Ovary (tissue), 9 donors: ENCODE results near the gene TGFBR2. TPM values are rescaled to one million over a fixed set of nuclear protein-coding genes. Genes with fewer than 3 reads are reported as not detected.

Experiments
- DNase-seq, 5 donors: peaks; one replicate each; pipeline ENCODE4 v3.0.0-alpha.2; 2019 to 2020
- H3K27ac ChIP-seq, 2 donors: fragments of 200-600 bp; one replicate each; pipeline versions ENCODE4 v1.5.1 to v1.8.0; 2019 to 2022
- H3K27me3 ChIP-seq: fragments of 200-600 bp; one replicate; pipeline ENCODE4 v1.8.0; 2022
- H3K36me3 ChIP-seq: fragments of 200-600 bp; sonication (generic); one replicate; pipeline ENCODE4 v1.5.1; 2019
- H3K4me1 ChIP-seq: one replicate; pipeline ENCODE4 v1.8.1; 2013; ENCODE audit warnings: mild to moderate bottlenecking, moderate library complexity; ENCODE audit not compliant: insufficient read depth
- H3K4me3 ChIP-seq: fragments of 200-600 bp; sonication (generic); one replicate; pipeline ENCODE4 v1.5.1; 2017
- H3K9me3 ChIP-seq, 2 donors: fragments of 200-600 bp in 1 of 2; sonication (generic) in 1 of 2; one replicate each; pipeline versions ENCODE4 v1.5.1 to v1.8.1; 2013 to 2019; ENCODE audit warnings: mild to moderate bottlenecking in 1 of 2, moderate library complexity in 1 of 2
- CTCF ChIP-seq, 3 donors: fragments of 450-650 bp in 2 of 3; fragments of 200-600 bp in 1 of 3; IDR thresholded peaks; one replicate each; pipeline versions ENCODE4 v1.5.1 to v1.8.0; 2016 to 2022; ENCODE audit warnings: antibody characterized with exemption in 3 of 3, mild to moderate bottlenecking in 1 of 3
- EP300 ChIP-seq: sonication (generic); formaldehyde crosslinking; IDR thresholded peaks from one replicate; pipeline ENCODE4 v1.6.1; 2017; ENCODE audit warnings: antibody characterized with exemption
- POLR2A ChIP-seq: fragments of 450-650 bp; IDR thresholded peaks from one replicate; pipeline ENCODE4 v1.6.1; 2017; ENCODE audit warnings: antibody characterized with exemption, mild to moderate bottlenecking, moderate library complexity
- WGBS, 3 donors: extraction: QIAGEN DNeasy Blood & Tissue Kit in 1 of 3; methylation state at CpG; one replicate each; pipeline versions ENCODE4 v1.1.5 to v1.1.7; 2013 to 2017; 5-methylcytosine and 5-hydroxymethylcytosine counted together
- intact Hi-C, 4 donors: fragments of 100-400 bp; cut with DNase I; formaldehyde crosslinking; loops; one replicate each; pipeline versions ENCODE4 v1.11.0 to v1.15.1; 2022 to 2023
- polyA plus RNA-seq, 2 donors: library from polyadenylated mRNA; stranded (reverse); fragments of 200-250 nt in 1 of 2; fragments of 350-450 nt in 1 of 2; fragmentation: Illumina TruSeq in 1 of 2; extraction: RNeasy Lipid Tissue Mini Kit (QIAGEN cat#74804) in 1 of 2; gene quantifications; one replicate each; pipeline ENCODE4 v1.2.3, GENCODE V29; 2013 to 2014
- total RNA-seq, 7 donors: library from RNA; depleted of rRNA in 2 of 7; stranded (reverse); fragments of >200 nt in 2 of 7; fragmentation: NEBNext Ultra II Directional in 3 of 7; extraction: Animal tissue kit (Norgen Biotek cat#: 25700) in 3 of 7; gene quantifications; one replicate each; pipeline versions ENCODE4 v1.1.0 to v1.2.4, GENCODE V29; 2016 to 2023
- donor health status: DM: no; HTN: no; CAD: no; lungs with moderate emphysema.
- donor health status: DM: no; HTN: no; CAD: no.
- donor health status: Bipolar disorder and iron deficiency.
- donor health status: DM: yes; HTN: yes; CAD: no.
- donor health status: DM: no; HTN: no; CAD: no.
- donor health status: DM: yes; HTN: yes; CAD: no.

Gene TGFBR2
- total and polyA plus RNA-seq, 9 donors: 26.8 to 158 (median 53.8) TPM

- no peaks in the 10 kb centered on the region for H3K36me3 ChIP-seq
- H3K4me3 ChIP-seq: no peak overlapping the region
- TF ChIP-seq POLR2A: no peak
- TF ChIP-seq CTCF (IDR thresholded peaks at IDR 0.05): no peak
- no peak for TF ChIP-seq EP300
- H3K9me3 ChIP-seq: no peaks in the 10 kb centered on the region
- intact Hi-C loops: no loop called here
- H3K4me1 ChIP-seq: peaks cover 5% of the 10 kb centered on the region
- H3K27me3 ChIP-seq: no peaks in the 10 kb centered on the region
- no peak for DNase-seq
- no peak overlapping the region for H3K27ac ChIP-seq
These were observed 63.9 kb downstream of the TGFBR2 start for GRCh38 chr3:30670292-30670691.

- Histone ChIP-seq H3K9me3 (no peaks in the 10 kb centered on the region), H3K36me3 (no peaks in the 10 kb centered on the region), H3K4me3 (no peak overlapping the region), H3K4me1 (peaks cover 8% of the 10 kb centered on the region), H3K27me3 (no peaks in the 10 kb centered on the region), H3K27ac (no peak overlapping the region)
- 97 to 98% (median 98%) methylated on average over 20 of the region's 20 CpGs for WGBS, 3 donors
- DNase-seq: no peak
- TF ChIP-seq CTCF (IDR thresholded peaks at IDR 0.05): no peak
- no peak for TF ChIP-seq POLR2A
- TF ChIP-seq EP300: no peak
- intact Hi-C loops: no loop called here
These were observed 65.3 kb downstream of the TGFBR2 start for GRCh38 chr3:30671527-30672286.

- H3K4me1 ChIP-seq: peaks cover 10% of the 10 kb centered on the region
- no peaks in the 10 kb centered on the region for H3K9me3 ChIP-seq
- no peak for DNase-seq
- WGBS, 3 donors: 93 to 98% (median 94%) methylated on average over 4 of the region's 4 CpGs
- H3K27me3 ChIP-seq: no peaks in the 10 kb centered on the region
- no peak overlapping the region for H3K27ac ChIP-seq
- no peak overlapping the region for H3K4me3 ChIP-seq
- intact Hi-C loops: no loop called here
- no peaks in the 10 kb centered on the region for H3K36me3 ChIP-seq
- no peak for TF ChIP-seq CTCF (IDR thresholded peaks at IDR 0.05)
- TF ChIP-seq EP300: no peak
- TF ChIP-seq POLR2A: no peak
These were observed 65.9 kb downstream of the TGFBR2 start for GRCh38 chr3:30672287-30672735.

- H3K4me3 ChIP-seq: no peak overlapping the region
- no peaks in the 10 kb centered on the region for H3K27me3 ChIP-seq
- TF ChIP-seq POLR2A: no peak
- no peak for TF ChIP-seq CTCF (IDR thresholded peaks at IDR 0.05)
- no peak for TF ChIP-seq EP300
- H3K9me3 ChIP-seq: no peaks in the 10 kb centered on the region
- H3K36me3 ChIP-seq: no peaks in the 10 kb centered on the region
- WGBS, 3 donors: 48 to 62% (median 52%) methylated on average over 4 of the region's 4 CpGs
- intact Hi-C loops: no loop called here
- no peak overlapping the region for H3K27ac ChIP-seq
- DNase-seq: peak in 1 of 5 donors; percentile 47
- peaks cover 10% of the 10 kb centered on the region for H3K4me1 ChIP-seq
These were observed 66.6 kb downstream of the TGFBR2 start for GRCh38 chr3:30672959-30673358.
